K562 (cell line): ENCODE data around the gene EEF2K. TPM values are rescaled to one million over a fixed set of nuclear protein-coding genes. Genes with fewer than 3 reads are reported as not detected.

Source experiments
- ARID2 ChIP-seq: fragments of 450-650 bp; IDR thresholded peaks from 2 replicates; pipeline ENCODE4 v1.6.1; 2017; ENCODE audit warnings: antibody characterized with exemption, mild to moderate bottlenecking
- BACH1 ChIP-seq: fragments of 200-800 bp; sonication (Bioruptor generic); IDR thresholded peaks from 2 replicates; pipeline ENCODE4 v1.6.1; 2016; ENCODE audit warnings: missing genetic modification characterization, missing compliant biosample characterization
- CREB1 ChIP-seq, 2 experiments: sonication (generic) in 1 of 2; formaldehyde crosslinking in 1 of 2; IDR thresholded peaks; 2 replicates each; pipeline versions ENCODE4 v1.6.1 to v1.8.0; 2012 to 2022; ENCODE audit warnings: inconsistent platforms in 1 of 2, mild to moderate bottlenecking in 1 of 2, missing genetic modification reagents in 1 of 2, moderate library complexity in 1 of 2
- CREB3L1 ChIP-seq: fragments of 450-650 bp; IDR thresholded peaks from 2 replicates; pipeline ENCODE4 v1.6.1; 2014; ENCODE audit warnings: low read depth, mild to moderate bottlenecking, moderate library complexity, borderline replicate concordance
- HNRNPL ChIP-seq: fragments of 200-400 bp; formaldehyde crosslinking; IDR thresholded peaks from 2 replicates; pipeline ENCODE4 v1.6.1; 2017; ENCODE audit warnings: low read depth, mild to moderate bottlenecking, low read length
- JUND ChIP-seq, 2 experiments: IDR thresholded peaks; 2 replicates in 1 of 2; 3 replicates in 1 of 2; pipeline ENCODE4 v1.6.1; 2011; ENCODE audit warnings: borderline replicate concordance in 2 of 2, low read depth in 2 of 2, low read length in 2 of 2, improper control_type of control experiment in 1 of 2, missing biosample characterization in 1 of 2, missing genetic modification characterization in 1 of 2, missing genetic modification reagents in 1 of 2
- KHSRP ChIP-seq: fragments of 450-650 bp; IDR thresholded peaks from 2 replicates; pipeline ENCODE4 v1.6.1; 2017
- MAX ChIP-seq: sonication (generic); formaldehyde crosslinking; IDR thresholded peaks from 2 replicates; pipeline ENCODE4 v1.9.0; 2022; ENCODE audit warnings: mild to moderate bottlenecking, missing genetic modification reagents
- MYBL2 ChIP-seq, 2 experiments: fragments of 450-650 bp in 1 of 2; sonication (generic) in 1 of 2; formaldehyde crosslinking in 1 of 2; IDR thresholded peaks; 2 replicates each; pipeline versions ENCODE4 v1.6.1 to v1.8.1; 2017 to 2022; ENCODE audit warnings: borderline replicate concordance in 1 of 2, inconsistent platforms in 1 of 2, low read depth in 1 of 2, mild to moderate bottlenecking in 1 of 2, missing genetic modification reagents in 1 of 2, moderate library complexity in 1 of 2
- NR2F6 ChIP-seq: fragments of 450-650 bp; formaldehyde crosslinking; IDR thresholded peaks from 2 replicates; pipeline ENCODE4 v1.4.0; 2020; ENCODE audit warnings: mild to moderate bottlenecking
- SLC30A9 ChIP-seq: fragments of 250-450 bp; sonication (Bioruptor Pico); IDR thresholded peaks from 2 replicates; pipeline ENCODE4 v1.8.0; 2022; ENCODE audit warnings: mild to moderate bottlenecking, moderate library complexity
- SMARCA4 ChIP-seq: fragments of 450-650 bp; IDR thresholded peaks from 2 replicates; pipeline ENCODE4 v1.6.1; 2016
- USF2 ChIP-seq: sonication (generic); formaldehyde crosslinking; IDR thresholded peaks from 2 replicates; pipeline ENCODE4 v1.5.0; 2020; ENCODE audit warnings: missing genetic modification reagents
- ZBED1 ChIP-seq: IDR thresholded peaks from 2 replicates; pipeline ENCODE4 v1.6.1; 2014
- ZNF280B ChIP-seq: fragments of 250-450 bp; sonication (Bioruptor Pico); IDR thresholded peaks from 2 replicates; pipeline ENCODE4 v1.5.1; 2021; ENCODE audit warnings: mild to moderate bottlenecking
- ZNF589 ChIP-seq: fragments of 200-800 bp; sonication (Bioruptor generic); IDR thresholded peaks from 2 replicates; pipeline ENCODE4 v1.6.1; 2016; ENCODE audit warnings: low read depth, missing genetic modification characterization, missing compliant biosample characterization
- ZNF644 ChIP-seq: fragments of 200-800 bp; sonication (Bioruptor generic); IDR thresholded peaks from 2 replicates; pipeline ENCODE4 v1.6.1; 2016; ENCODE audit warnings: low read depth, missing genetic modification characterization, missing compliant biosample characterization
- ZNF76 ChIP-seq: fragments of 250-450 bp; sonication (Bioruptor Pico); IDR thresholded peaks from 2 replicates; pipeline ENCODE4 v1.4.0; 2020; ENCODE audit warnings: mild to moderate bottlenecking, moderate library complexity, borderline replicate concordance
- polyA plus RNA-seq, 8 experiments: library from polyadenylated mRNA; depleted of rRNA in 4 of 8; stranded (reverse) in 5 of 8; unstranded in 3 of 8; fragments of >200 nt; fragmentation: Nextera tagmentation in 2 of 8; fragmentation: Illumina TruSeq in 1 of 8; extraction: Ambion mirVana in 2 of 8; extraction: Trizol in 1 of 8; gene quantifications; 2 replicates each; pipeline versions ENCODE4 v1.2.1 to v1.2.3, GENCODE V29; 2011 to 2014; ENCODE audit warnings: inconsistent platforms in 1 of 8, missing spikeins in 1 of 8
- total RNA-seq, 7 experiments: library from RNA; depleted of rRNA in 6 of 7; stranded (reverse); fragments of >200 nt in 6 of 7; fragmentation: Illumina TruSeq in 2 of 7; extraction: Trizol in 2 of 7; gene quantifications; 2 replicates each; pipeline versions ENCODE4 v1.2.1 to v1.2.3, GENCODE V29; 2011 to 2021; ENCODE audit warnings: low replicate concordance in 1 of 7
- TF ChIP-seq, protein P1 (sequence below): fragments of 450-650 bp; IDR thresholded peaks from 2 replicates; pipeline ENCODE4 v1.6.1; 2018; ENCODE audit not compliant: partially characterized antibody

EEF2K gene
- total and polyA plus RNA-seq, 9 of the 15 experiments (the other 6 are each of a cell fraction or from before 2014, with no cell fraction given), result 3.0 to 35.2 (median 12.2) TPM

DNA sequence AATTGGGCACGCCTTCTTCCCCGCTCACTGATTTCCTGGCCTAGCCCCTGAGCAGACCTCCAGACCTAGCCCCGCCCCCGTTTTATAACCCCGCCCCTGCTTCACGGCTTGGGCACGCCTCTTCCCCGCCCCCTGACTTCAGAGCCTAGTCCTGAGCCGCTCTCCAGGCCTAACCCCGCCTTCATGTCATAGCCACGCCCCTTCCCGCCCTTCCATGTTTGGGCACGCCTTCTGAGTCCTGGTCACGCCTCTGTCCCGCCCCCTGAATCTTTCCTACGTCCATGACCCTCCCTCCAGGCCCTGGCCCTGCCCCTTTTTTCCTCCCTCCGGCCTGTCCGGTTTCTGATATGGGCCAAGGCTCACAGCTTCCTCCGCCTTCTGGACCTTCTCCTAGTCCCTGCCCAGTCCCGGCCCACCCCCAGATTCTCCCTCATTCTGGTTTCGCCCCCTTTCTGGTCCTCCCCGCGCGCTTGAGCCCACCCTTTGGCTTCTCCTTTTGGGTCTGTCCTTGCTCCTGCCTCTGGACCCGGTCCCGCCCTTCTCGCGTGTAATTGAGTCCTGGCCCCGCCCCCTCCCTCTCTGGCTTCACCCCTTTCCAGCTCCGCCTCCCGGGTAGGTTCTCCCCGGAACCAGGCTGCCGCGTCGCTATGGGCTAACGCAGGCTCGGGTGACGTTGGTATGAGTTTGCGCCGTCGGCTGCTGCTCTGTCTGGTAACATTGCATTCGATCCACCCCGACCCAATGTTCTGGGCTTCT, 15.1 kb upstream of the EEF2K start (continued):
- TF ChIP-seq ZNF589 (CRISPR knock-in tag) (no peak), SMARCA4 (no peak), NR2F6 (no peak), ZNF644 (tag) (no peak), MYBL2 (IDR thresholded peaks at IDR 0.05; ENCODE audit: low read depth) (no peak), MYBL2 (CRISPR knock-in tag; IDR thresholded peaks at IDR 0.05; ENCODE audit: borderline replicate concordance) (no peak), CREB1 (IDR thresholded peaks at IDR 0.05) (peak; percentile 81), CREB1 (CRISPR knock-in tag; IDR thresholded peaks at IDR 0.05) (peak; percentile 68; the same call in 1 of the 2 replicates), CREB3L1 (peak; percentile 61; the same call in 1 of the 2 replicates), BACH1 (tag) (no peak), JUND (IDR thresholded peaks at IDR 0.05; ENCODE audit: borderline replicate concordance, low read depth, low read length) (peak; percentile 11; the same call in 1 of the 2 replicates), JUND (tag; IDR thresholded peaks at IDR 0.05; ENCODE audit: borderline replicate concordance, low read depth, low read length) (peak; percentile 59; the same call in 1 of the 3 replicates), ZNF280B (CRISPR knock-in tag) (no peak), ARID2 (no peak), HNRNPL (no peak), USF2 (no peak), SLC30A9 (CRISPR knock-in tag) (no peak), MAX (CRISPR knock-in tag) (peak; percentile 50; the same call in 1 of the 2 replicates), KHSRP (no peak), ZBED1 (no peak), ZNF76 (CRISPR knock-in tag) (no peak)
- TF ChIP-seq, protein P1, sequence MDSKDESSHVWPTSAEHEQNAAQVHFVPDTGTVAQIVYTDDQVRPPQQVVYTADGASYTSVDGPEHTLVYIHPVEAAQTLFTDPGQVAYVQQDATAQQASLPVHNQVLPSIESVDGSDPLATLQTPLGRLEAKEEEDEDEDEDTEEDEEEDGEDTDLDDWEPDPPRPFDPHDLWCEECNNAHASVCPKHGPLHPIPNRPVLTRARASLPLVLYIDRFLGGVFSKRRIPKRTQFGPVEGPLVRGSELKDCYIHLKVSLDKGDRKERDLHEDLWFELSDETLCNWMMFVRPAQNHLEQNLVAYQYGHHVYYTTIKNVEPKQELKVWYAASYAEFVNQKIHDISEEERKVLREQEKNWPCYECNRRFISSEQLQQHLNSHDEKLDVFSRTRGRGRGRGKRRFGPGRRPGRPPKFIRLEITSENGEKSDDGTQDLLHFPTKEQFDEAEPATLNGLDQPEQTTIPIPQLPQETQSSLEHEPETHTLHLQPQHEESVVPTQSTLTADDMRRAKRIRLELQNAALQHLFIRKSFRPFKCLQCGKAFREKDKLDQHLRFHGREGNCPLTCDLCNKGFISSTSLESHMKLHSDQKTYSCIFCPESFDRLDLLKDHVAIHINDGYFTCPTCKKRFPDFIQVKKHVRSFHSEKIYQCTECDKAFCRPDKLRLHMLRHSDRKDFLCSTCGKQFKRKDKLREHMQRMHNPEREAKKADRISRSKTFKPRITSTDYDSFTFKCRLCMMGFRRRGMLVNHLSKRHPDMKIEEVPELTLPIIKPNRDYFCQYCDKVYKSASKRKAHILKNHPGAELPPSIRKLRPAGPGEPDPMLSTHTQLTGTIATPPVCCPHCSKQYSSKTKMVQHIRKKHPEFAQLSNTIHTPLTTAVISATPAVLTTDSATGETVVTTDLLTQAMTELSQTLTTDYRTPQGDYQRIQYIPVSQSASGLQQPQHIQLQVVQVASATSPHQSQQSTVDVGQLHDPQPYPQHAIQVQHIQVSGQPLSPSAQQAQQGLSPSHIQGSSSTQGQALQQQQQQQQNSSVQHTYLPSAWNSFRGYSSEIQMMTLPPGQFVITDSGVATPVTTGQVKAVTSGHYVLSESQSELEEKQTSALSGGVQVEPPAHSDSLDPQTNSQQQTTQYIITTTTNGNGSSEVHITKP, result peak; percentile 93
